Measurements from ENCODE around the gene TBC1D22A. TPM values are rescaled to one million over a fixed set of nuclear protein-coding genes. Genes with fewer than 3 reads are reported as not detected.

The TBC1D22A gene
- total RNA-seq, 1 donor = 16.7 TPM

DNA sequence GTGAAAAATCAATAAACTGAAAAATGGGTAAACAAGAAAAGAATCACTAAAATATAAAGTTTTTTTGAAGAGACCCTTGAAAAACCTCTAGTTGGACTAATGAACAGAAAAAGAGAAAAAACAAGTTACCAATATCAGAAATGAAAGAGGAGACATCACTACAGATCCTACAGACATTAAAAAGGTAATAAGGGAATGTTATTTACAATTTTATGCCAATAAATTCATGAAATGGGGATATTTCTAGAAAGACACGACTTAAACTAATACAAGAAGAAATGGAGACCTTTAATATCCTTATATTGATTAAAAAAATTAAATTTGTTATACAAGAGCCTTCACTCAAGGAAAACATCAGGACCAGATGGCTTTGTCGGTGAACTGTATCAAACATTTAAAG is 109.4 kb downstream of the TBC1D22A start:
- no peak for DNase-seq (ENCODE audit: low read depth in 2 of 3, low spot score in 2 of 3)

DNA sequence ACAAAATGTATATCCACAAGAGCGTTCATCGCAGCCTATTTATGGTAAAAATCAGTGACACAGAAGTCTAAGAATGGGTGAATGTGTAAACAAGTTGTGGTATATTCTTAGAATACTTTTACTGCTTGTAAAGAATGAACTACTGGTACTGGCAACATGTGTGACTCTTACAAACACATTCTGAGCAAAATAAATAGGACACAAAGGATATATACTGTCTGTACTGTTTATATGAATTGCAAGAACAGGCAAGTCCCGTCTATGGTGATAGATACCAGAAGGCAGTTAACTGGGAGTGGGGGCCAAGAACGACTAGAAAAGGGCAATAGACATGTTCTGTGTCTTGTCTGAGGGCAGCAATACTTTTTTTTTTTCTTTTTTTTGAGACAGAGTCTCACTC is 112.6 kb downstream of the TBC1D22A start:
- no peak for DNase-seq (ENCODE audit: low read depth in 2 of 3, low spot score in 2 of 3)

DNA sequence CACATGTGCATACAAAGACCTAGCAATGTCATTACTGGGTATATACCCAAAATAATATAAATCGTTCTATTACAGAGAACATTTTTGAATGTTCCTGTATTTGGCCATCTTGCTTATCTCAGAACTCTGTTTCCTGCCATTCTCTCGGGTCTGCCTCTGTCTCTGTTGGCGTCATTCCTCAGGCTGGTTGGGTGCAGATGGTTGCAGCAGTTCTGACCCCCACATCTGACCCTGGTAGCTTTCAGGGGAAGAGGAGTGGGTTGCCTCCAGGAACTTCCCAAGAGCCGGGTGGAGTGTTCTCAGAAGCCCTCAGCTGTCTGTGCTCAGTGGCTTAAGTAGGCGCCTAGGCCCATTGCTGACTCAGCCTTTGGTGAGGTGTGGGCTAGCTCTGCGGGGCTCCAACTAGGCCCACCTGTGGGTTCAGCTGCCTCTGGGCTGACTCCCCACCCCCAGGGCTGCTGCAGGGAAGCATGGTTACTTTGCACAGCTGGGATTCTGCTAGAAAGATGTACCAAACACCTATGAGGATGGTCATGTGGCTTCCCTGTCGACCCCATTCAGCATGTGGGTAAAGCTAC is 114.0 kb downstream of the TBC1D22A start:
- no peak for DNase-seq (ENCODE audit: low read depth in 2 of 3, low spot score in 2 of 3)

DNA sequence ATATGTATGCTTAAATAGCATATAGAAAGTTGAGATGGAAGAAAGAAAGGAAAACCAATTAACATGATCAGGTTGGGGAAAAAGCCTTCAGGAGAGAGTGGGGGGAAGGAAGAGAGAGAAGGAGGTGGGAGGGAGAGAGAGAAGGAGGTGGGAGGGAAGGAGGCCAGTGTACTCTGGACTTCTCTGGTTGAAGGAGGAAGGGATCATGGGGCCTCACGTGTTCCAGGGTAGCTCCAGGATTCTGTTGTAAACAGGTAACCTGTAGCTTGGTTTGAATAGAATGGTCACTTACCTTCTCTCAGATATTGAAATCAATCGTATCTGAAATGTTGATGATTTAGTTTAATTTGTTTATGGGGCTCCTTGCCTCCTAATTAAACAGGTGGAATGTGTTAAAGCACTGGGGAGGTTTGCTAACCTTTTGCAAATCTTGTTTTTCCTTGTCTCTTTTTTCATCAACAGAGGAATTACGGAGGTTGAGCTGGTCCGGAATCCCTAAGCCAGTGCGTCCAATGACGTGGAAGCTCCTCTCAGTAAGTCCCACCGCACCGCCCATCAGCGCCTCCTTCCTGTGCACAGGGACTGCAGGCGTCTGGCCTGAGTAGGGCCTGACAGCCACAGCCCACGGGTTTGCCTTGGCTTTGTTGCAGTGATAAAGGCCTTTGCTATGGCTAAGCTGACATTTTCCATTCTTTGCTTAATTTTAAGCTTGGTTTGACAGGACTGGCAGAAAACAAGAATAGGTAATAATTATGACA is 115.9 kb downstream of the TBC1D22A start:
- no peak for DNase-seq (ENCODE audit: low read depth in 2 of 3, low spot score in 2 of 3)

DNA sequence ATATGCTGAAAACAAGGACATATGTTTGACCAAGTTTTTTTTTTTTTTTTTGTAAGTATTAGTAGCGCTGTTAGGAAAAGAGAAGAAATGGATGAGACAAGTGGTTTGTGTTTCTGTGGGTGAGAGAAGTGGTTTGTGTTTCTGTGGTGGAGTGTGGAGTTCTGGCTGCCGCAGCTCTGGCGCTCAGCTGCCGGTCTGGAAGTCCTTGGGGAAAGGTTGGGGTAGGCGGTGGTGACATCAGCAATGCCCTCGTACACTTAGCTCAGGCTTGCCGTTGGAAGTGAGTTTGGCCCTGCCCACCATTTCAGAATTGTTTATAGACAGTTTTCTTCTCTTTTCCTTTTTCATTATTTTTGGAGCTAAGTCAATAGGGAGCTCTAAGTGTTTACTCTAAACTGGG is 116.6 kb downstream of the TBC1D22A start:
- no peak for DNase-seq (ENCODE audit: low read depth in 2 of 3, low spot score in 2 of 3)

DNA sequence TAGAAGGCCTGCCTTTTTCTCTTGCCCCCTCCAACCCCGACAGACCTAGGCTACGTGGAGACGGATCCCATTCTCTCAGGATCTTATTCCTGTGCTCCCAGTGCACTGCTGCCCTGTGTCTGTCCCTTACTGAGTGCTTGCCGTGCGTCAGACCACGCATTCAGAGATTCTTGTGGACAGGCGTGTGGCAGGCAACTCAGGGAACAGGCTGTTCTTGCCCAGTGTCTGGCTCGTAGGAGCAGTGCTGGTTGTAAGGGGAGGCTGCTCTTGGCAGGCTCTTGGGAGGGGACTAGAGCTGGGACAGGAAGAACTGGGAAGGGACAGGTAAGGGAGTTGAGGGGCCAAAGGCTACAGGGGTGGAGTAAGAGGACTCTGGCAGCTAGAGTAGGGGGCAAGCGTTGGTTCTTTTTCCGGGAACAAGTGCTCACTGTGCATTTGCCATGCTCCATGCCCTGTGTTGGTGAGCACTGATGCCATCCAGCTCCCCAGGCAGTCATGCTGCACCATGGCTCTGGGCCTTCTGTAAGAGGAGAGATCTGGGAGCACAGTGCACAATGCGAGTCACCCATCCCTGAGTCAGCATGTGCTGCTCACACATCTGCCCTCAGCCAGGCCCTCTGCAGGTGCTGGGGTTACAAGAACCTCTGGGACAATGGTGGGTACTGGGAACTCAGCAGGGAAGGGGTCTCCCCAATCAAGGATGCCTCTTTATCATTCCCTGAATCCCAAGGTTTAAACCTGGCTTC is 119.1 kb downstream of the TBC1D22A start:
- no peak for DNase-seq (ENCODE audit: low read depth in 2 of 3, low spot score in 2 of 3)

DNA sequence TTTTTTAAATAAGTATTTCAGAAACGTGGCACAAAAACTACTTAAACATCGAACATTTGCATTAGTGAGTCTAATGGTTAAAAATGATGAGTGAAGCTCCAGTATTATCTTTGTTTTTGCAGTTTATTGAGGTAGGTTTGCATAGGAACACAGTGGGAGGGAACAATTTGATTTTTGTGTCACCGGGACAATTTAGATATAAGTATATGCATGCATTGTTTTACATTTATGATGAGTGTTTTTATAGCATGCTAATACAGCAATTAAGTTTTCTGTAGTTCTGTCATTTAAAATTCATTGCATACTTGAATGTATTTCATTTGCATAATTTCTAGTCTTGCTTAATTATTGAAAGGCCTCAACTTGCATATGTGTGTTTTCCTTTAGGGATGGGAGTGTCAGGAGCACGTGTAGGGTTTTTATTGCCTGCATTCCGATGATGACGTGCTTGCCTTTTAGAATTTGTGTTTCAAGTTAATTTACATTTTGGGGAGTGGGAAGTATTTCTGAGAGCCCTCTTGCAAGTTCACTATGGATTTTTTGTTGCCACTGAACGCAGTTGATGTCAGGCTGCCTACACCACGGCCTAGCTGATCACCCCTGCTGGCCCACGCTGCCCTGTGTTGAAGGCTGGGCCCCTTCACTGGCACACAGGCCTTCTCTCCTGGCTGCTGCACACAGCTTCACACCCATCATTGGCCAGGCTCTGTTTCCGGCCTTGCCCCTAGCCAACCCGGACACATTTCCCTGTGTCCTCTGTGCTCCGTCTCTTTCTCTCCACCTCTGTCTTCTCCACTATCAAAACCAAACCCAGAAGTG is 120.9 kb downstream of the TBC1D22A start:
- no peak for DNase-seq (ENCODE audit: low read depth in 2 of 3, low spot score in 2 of 3)

DNA sequence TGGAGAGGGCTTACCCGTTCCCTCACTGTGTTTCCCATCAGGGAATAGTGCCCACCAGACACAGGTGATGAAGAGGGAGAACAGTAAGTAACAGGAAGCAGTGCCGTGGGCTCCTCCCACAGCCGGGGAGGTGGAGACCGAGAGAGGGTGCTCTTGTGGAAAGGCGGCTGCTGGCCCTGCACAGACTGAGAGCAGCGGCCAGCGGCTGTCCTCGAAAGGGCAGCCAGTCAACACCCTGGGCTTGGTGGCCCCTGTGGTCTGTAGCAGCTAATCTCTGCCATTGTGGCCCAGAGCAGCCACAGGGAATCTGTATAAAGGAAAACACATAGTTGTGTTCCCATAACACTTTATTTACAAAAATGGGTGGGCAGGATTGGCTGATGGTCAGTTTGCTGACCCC is 121.9 kb downstream of the TBC1D22A start:
- no peak for DNase-seq (ENCODE audit: low read depth in 2 of 3, low spot score in 2 of 3)

DNA sequence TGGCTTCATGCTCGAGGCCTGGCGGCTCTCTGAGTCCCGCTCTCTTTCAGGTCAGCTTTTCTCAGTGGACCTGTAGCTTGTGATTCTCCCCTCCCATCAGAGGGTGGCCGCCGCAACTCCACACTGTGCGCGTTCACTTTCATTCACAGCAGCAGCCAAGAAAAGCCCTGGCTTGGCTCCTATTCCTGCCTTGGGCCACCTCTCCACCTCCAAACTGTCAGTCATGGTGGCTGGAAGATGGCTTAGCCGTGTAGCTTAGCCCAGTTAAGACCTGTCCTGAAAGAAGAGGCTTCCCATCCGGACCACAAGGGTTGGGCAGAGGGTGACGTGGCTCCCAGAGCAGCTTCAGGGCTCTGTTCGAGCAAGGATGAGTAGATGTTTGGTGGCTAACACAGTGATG is 125.5 kb downstream of the TBC1D22A start:
- DNase-seq (ENCODE audit: low read depth in 2 of 3, low spot score in 2 of 3) = no peak

DNA sequence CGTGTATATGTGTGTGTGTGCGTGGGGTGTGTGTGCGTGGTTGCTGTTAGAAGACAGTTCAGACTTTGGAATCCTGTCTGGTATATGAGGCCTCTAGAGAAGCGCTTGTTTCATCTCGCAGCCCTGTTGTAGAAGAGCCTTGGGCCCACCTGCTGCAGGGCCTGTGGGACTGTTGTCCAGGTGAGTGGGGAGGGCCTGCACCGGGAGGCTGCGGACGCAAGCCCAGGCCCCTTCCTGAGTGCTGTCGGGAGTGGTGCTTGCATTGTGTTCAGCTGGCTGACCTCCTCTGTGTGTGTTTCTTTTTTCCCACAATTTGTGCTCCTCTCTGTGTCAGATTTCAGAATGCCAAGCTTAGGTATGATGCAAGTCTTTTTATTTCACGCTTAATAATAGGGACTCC is 128.4 kb downstream of the TBC1D22A start:
- DNase-seq (ENCODE audit: low read depth in 2 of 3, low spot score in 2 of 3) = no peak

DNA sequence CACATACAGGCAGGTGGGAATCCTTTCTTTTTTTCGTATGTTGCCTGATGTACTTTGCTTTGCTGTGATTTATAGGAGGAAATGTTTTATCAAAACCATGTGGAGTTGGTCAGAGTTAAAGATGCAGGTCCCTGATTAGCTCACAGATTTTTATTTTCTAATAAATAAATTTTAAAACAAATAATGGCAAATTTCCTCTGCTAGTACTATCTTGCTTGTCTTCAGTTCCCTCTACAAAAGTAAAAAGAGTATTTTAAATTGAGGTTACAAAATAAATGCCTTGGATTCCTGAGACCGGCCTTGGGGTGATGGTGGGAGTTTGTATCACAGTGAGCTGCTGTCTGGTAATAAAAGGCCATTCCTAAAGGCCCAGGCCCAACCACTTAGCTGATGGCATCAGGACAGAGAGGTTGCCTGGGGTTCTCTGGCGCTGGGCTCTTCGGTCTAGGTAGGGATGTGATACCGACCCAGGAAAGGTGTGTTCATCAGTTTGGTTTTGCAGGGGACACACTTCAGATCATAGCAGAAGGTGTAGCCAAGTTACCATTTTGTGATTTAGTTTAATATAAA is 129.0 kb downstream of the TBC1D22A start:
- DNase-seq (ENCODE audit: low read depth in 2 of 3, low spot score in 2 of 3) = no peak

DNA sequence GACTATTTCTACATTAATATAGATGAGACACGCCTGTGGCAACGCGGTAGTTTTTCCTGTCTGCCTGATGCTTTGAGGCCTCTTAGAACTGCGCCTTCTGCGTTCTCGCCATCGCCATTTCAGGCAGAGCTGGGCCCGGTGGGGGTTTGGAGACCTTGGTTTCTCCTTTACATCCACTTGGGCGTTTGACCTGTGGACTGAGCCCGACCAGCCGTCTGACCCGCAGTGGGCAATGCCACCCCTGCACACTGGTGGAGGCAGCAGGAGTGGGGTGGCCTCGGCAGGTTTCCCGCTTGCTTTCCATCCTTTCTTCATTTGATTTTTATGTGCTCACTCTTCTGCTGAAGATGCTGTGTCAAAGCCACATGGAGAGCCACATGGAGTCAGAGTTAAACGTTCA is 130.4 kb downstream of the TBC1D22A start:
- DNase-seq (ENCODE audit: low read depth in 2 of 3, low spot score in 2 of 3) = no peak

DNA sequence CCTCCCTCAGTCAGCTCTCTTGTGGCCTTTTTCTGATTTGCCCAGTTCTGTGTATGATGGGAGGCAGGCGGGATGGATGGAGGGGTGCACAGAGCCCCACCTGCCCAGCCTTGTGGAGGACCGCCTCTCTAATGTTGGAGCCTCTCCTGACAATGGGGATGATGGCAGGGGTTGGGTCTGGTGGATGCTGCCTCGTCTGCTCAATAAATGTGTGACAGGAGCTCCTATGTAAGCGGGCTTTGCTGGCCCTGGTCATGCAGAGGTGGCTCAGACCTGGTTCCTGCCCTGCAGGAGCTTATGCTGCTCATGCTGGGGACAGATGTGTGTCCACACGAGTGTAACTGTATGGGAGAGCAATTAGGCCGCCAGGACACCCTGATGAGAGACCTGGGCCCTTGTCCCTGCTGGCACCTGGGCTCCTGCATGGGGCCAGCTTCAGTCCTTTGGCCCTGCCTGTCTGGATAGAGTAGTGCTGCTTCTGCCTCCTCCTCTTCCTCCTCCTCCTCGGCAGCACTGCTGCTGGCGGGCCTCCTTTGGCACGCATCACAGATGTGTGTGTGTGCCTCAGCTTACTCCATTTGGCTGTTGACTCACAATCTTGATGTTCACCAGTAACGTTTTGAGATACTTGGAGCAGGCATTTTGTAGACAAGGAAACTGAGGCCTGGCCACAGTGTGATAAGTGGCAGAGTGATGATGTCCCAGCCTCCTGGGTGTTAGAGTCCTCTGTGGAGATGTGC is 131.0 kb downstream of the TBC1D22A start:
- DNase-seq (ENCODE audit: low read depth in 2 of 3, low spot score in 2 of 3) = no peak

DNA sequence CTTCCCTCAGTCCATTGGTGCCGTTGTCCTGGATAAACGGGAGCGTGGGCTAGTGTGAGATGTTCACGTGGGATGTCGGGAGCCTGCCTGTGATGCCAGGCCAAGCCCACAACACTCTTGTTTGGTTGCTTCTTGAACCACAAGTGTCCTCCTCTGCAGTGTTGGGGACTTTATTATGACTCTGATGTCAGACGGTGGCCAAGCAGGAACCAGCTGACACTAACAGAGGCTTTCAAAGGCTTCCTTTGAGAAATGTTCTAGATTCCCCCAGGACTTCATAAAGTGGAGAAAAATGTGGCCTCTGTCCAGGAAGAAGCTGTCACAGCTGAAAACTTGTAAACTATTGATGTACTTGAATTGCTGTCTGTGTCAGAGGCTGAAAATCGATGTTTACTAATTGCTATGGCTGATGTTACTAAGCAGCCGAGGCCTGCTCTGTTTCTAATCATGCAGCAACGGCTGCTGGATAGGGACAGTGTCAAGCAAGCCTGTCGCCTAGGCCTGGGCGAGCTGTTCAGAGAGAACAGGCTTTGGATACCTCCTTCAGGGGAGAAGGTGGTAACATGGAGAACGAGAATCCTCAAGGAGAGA is 131.7 kb downstream of the TBC1D22A start:
- no peak for DNase-seq (ENCODE audit: low read depth in 2 of 3, low spot score in 2 of 3)

DNA sequence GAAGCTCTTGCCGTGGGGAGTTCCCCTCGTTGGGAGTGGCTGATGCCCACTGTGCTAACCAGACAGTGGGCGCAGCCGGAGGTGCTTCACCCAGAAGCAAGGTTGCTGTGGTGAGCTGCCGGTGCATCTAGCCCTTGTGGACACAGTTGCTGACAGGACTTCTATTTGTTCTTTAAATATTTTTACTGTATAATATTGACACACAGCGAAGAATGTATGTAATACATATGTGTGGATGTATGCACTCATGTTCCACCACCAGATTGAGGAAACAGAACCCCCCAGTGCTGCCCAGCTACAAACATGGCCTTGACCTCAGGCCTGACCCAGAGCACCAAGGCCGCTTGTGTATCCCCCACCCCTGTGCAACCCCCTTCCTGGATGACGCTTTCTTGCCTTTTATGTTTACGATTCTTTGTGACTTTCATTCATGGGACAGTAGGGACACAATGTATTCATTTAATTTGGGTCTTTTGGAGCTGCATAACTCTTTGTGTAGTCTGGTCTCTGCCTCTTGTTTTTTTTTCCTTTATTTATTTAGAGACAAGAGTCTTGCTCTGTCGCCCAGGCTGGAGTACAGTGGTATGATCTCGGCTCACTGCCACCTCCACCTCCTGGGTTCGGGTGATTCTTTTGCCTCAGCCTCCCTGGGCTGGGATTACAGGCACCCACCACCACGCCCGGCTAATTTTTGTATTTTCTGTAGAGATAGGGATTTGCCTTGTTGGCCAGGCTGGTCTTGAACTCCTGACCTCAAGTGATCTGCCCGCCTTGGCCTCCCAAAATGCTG is 132.6 kb downstream of the TBC1D22A start:
- DNase-seq (ENCODE audit: low read depth in 2 of 3, low spot score in 2 of 3) = no peak

DNA sequence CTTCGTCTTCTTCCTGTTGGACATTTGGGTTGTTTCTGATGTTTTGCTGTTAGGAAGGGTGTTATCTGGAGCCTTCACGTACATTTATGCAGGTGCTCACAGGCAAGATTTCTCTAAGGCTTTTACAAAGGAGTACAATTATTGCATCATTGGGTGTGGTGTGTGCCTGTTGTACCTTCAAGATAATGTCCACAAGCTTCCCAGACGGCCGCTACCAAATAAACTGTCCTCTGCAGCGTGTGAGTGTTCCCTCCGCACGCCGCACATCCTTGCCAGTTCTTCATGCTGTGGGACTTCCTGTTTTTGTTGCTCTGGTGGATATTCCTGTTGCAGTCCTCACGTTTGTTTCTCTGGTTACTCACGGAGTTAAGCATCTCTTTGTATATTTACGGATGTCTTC is 133.3 kb downstream of the TBC1D22A start:
- DNase-seq (ENCODE audit: low read depth in 2 of 3, low spot score in 2 of 3) = peak in 1 of 3 donors; percentile 13

DNA sequence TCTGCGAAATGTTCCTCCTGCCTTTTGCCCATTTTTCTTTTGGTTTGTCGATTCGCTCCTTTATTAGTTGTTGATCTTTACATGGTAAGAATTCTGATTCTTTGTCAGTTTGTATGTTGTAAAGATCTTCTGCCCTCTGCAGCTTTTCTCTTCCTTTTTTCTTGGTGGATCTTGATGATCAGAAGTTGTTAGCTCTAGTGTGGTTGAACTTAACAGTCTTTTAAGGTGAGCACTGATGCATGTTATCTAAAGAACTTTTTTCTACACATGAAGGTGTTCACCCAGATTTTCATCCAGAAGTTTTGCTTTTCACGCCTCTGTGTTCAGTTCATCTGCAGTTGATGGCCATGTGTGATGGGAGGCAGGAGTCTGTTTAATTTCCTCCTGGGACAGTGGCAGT is 133.7 kb downstream of the TBC1D22A start:
- no peak for DNase-seq (ENCODE audit: low read depth in 2 of 3, low spot score in 2 of 3)

DNA sequence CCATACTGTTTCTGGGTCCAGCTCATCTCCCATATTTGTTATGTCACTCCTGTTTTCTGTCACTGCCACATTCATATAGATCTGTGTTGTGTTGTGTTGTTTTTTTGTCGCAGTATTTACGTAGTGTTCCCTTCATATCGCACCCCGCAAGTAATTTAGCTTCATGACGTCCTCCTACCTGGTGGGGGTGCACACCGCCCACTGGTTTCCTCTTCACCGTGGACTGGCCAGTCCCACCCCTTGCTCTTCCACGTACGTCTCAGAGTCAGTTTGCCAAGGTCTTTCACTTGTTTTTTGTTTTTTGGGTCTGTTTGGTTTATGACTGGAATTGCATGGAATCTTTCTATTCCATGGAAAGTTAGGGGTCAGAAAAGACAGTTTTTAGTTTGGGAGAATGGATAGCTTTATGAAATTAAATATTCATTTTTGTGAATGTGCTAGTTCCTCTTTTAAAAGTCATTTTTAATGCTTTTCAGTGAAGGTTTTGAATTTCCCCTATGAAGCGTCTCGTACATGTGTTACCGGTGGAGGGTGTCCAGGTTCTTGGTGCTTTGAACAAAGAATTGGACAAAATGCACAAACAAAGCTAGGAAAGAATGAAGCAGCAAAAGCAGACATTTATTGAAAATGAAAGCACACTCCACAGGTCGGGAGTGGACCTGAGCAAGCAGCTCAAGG is 134.3 kb downstream of the TBC1D22A start:
- peak in 1 of 3 donors; percentile 10 for DNase-seq (ENCODE audit: low read depth in 2 of 3, low spot score in 2 of 3)
